ENCODE measurements around the gene AZIN2. TPM values are rescaled to one million over a fixed set of nuclear protein-coding genes. Genes with fewer than 3 reads are reported as not detected.

Gene AZIN2
- total RNA-seq, 1 donor from 2014 or later, result 10.4 TPM

- Mint-ChIP-seq H3K4me3 (ENCODE audit: unreplicated experiment) (no peak overlapping the region), H3K27me3 (ENCODE audit: unreplicated experiment) (no peaks in the 10 kb centered on the region), H3K27ac (ENCODE audit: unreplicated experiment) (no peak overlapping the region), H3K4me1 (ENCODE audit: unreplicated experiment) (peaks cover 16% of the 10 kb centered on the region), H3K9me3 (ENCODE audit: unreplicated experiment) (no peaks in the 10 kb centered on the region), H3K36me3 (ENCODE audit: unreplicated experiment) (no peaks in the 10 kb centered on the region)
- no peak for DNase-seq (ENCODE audit: extremely low spot score, unreplicated experiment)
- no peak for TF ChIP-seq CTCF (IDR thresholded peaks at IDR 0.05)
Observed at GRCh38 chr1:33047839-33048305, 33.1 kb upstream of the AZIN2 start.

- Mint-ChIP-seq H3K27ac (ENCODE audit: unreplicated experiment) (peak overlapping the region; percentile 46), H3K36me3 (ENCODE audit: unreplicated experiment) (no peaks in the 10 kb centered on the region), H3K27me3 (ENCODE audit: unreplicated experiment) (no peaks in the 10 kb centered on the region), H3K4me1 (ENCODE audit: unreplicated experiment) (peaks cover 17% of the 10 kb centered on the region), H3K9me3 (ENCODE audit: unreplicated experiment) (no peaks in the 10 kb centered on the region), H3K4me3 (ENCODE audit: unreplicated experiment) (no peak overlapping the region)
- DNase-seq (ENCODE audit: extremely low spot score, unreplicated experiment), result no peak
- TF ChIP-seq CTCF (IDR thresholded peaks at IDR 0.05), result no peak
Observed at GRCh38 chr1:33048426-33048825, 32.5 kb upstream of the AZIN2 start.

- H3K4me3 Mint-ChIP-seq (ENCODE audit: unreplicated experiment), result no peak overlapping the region
- H3K4me1 Mint-ChIP-seq (ENCODE audit: unreplicated experiment), result peaks cover 17% of the 10 kb centered on the region
Observed at GRCh38 chr1:33049371-33049770, 31.6 kb upstream of the AZIN2 start.

GRCh38 chr1:33050221-33051076, 30.5 kb upstream of the AZIN2 start:
- H3K27ac Mint-ChIP-seq (ENCODE audit: unreplicated experiment), result peak overlapping the region; percentile 71
- no peak for DNase-seq (ENCODE audit: extremely low spot score, unreplicated experiment)
- peak; percentile 5 for TF ChIP-seq CTCF (IDR thresholded peaks at IDR 0.05)
- peaks cover 17% of the 10 kb centered on the region for H3K4me1 Mint-ChIP-seq (ENCODE audit: unreplicated experiment)
- H3K36me3 Mint-ChIP-seq (ENCODE audit: unreplicated experiment), result no peaks in the 10 kb centered on the region
- no peak overlapping the region for H3K4me3 Mint-ChIP-seq (ENCODE audit: unreplicated experiment)
- no peaks in the 10 kb centered on the region for H3K9me3 Mint-ChIP-seq (ENCODE audit: unreplicated experiment)
- H3K27me3 Mint-ChIP-seq (ENCODE audit: unreplicated experiment), result no peaks in the 10 kb centered on the region

More at GRCh38 chr1:33049371-33049770, 31.6 kb upstream of the AZIN2 start:
- no peak for TF ChIP-seq CTCF (IDR thresholded peaks at IDR 0.05)
- H3K27ac Mint-ChIP-seq (ENCODE audit: unreplicated experiment), result no peak overlapping the region
- no peaks in the 10 kb centered on the region for H3K36me3 Mint-ChIP-seq (ENCODE audit: unreplicated experiment)
- H3K27me3 Mint-ChIP-seq (ENCODE audit: unreplicated experiment), result no peaks in the 10 kb centered on the region
- no peaks in the 10 kb centered on the region for H3K9me3 Mint-ChIP-seq (ENCODE audit: unreplicated experiment)
- DNase-seq (ENCODE audit: extremely low spot score, unreplicated experiment), result no peak

GRCh38 chr1:33055210-33056008, 25.5 kb upstream of the AZIN2 start:
- H3K27ac Mint-ChIP-seq (ENCODE audit: unreplicated experiment), result no peak overlapping the region
- no peak overlapping the region for H3K4me3 Mint-ChIP-seq (ENCODE audit: unreplicated experiment)
- TF ChIP-seq CTCF (IDR thresholded peaks at IDR 0.05), result peak; percentile 79
- H3K36me3 Mint-ChIP-seq (ENCODE audit: unreplicated experiment), result no peaks in the 10 kb centered on the region
- DNase-seq (ENCODE audit: extremely low spot score, unreplicated experiment), result no peak
- H3K9me3 Mint-ChIP-seq (ENCODE audit: unreplicated experiment), result no peaks in the 10 kb centered on the region
- peaks cover 15% of the 10 kb centered on the region for H3K4me1 Mint-ChIP-seq (ENCODE audit: unreplicated experiment)
- H3K27me3 Mint-ChIP-seq (ENCODE audit: unreplicated experiment), result no peaks in the 10 kb centered on the region
